Lung (tissue), 12 donors: ENCODE results near the gene PTGES2. TPM values are rescaled to one million over a fixed set of nuclear protein-coding genes. Genes with fewer than 3 reads are reported as not detected.

Experiments used
- ATAC-seq: fragments of 200-7000 bp; cut with Tn5 transposase; one replicate; pipeline ENCODE4 v1.9.1; 2020; ENCODE audit warnings: moderate number of reproducible peaks; ENCODE audit not compliant: insufficient read depth, low FRiP score
- DNase-seq, 3 donors: peaks; one replicate each; pipeline ENCODE4 v3.0.0-alpha.2; 2013 to 2017
- H3K27ac ChIP-seq, 2 donors: one replicate each; pipeline ENCODE4 v1.5.1; 2013; ENCODE audit warnings: mild to moderate bottlenecking in 2 of 2, moderate library complexity in 2 of 2, control low read depth in 1 of 2, inconsistent platforms in 1 of 2, low read depth in 1 of 2, low read length in 1 of 2
- H3K27me3 ChIP-seq, 3 donors: one replicate each; pipeline ENCODE4 v1.5.1; 2013; ENCODE audit warnings: low read length in 2 of 3; ENCODE audit not compliant: control insufficient read depth in 3 of 3, insufficient read depth in 3 of 3
- H3K36me3 ChIP-seq, 4 donors: one replicate each; pipeline ENCODE4 v1.5.1; 2013; ENCODE audit warnings: low read length in 4 of 4, mild to moderate bottlenecking in 1 of 4, moderate library complexity in 1 of 4; ENCODE audit not compliant: control insufficient read depth in 4 of 4, insufficient read depth in 4 of 4
- H3K4me1 ChIP-seq, 5 donors: one replicate each; pipeline ENCODE4 v1.5.1; 2013; ENCODE audit warnings: low read length in 5 of 5, mild to moderate bottlenecking in 2 of 5, moderate library complexity in 1 of 5; ENCODE audit not compliant: control insufficient read depth in 5 of 5, insufficient read depth in 5 of 5
- H3K4me3 ChIP-seq: one replicate; pipeline ENCODE4 v1.5.1; 2013; ENCODE audit warnings: mild to moderate bottlenecking, control low read depth, moderate library complexity
- H3K9ac ChIP-seq, 2 donors: one replicate each; pipeline ENCODE4 v1.5.1; 2013; ENCODE audit warnings: low read length in 2 of 2, control low read depth in 1 of 2; ENCODE audit not compliant: insufficient read depth in 1 of 2
- H3K9me3 ChIP-seq, 4 donors: one replicate each; pipeline ENCODE4 v1.5.1; 2013; ENCODE audit warnings: low read length in 3 of 4, mild to moderate bottlenecking in 1 of 4, moderate library complexity in 1 of 4; ENCODE audit not compliant: control insufficient read depth in 4 of 4, insufficient read depth in 3 of 4
- CTCF ChIP-seq: IDR thresholded peaks from 2 replicates; pipeline ENCODE4 v1.5.1; 2012; ENCODE audit warnings: mild to moderate bottlenecking; ENCODE audit errors: control extremely low read depth, extremely low read depth
- WGBS, 2 donors: extraction: QIAGEN DNeasy Blood & Tissue Kit; methylation state at CpG; one replicate each; pipeline ENCODE4 v1.1.7; 2013; 5-methylcytosine and 5-hydroxymethylcytosine counted together
- polyA plus RNA-seq, 2 donors: library from polyadenylated mRNA; stranded (reverse); fragments of 200-250 nt; gene quantifications; one replicate each; pipeline ENCODE4 v1.2.1, GENCODE V29; 2013
- total RNA-seq, 2 donors: library from RNA; depleted of rRNA in 1 of 2; stranded (reverse); fragments of >200 nt in 1 of 2; gene quantifications; one replicate each; pipeline ENCODE4 v1.2.1, GENCODE V29; 2014 to 2021
- donor health status: control.
- donor health status: control.
- donor health status: Bipolar disorder and iron deficiency.
- donor health status: healthy.
- donor health status: DM: yes; HTN: yes; CAD: no.

PTGES2 gene
- total and polyA plus RNA-seq, 4 donors = 42.0 to 66.8 (median 54.7) TPM

GRCh38 chr9:128161215-128161902 lies 33.8 kb upstream of the PTGES2 start:
- no peak for TF ChIP-seq CTCF
- Histone ChIP-seq H3K4me3 (no peak overlapping the region), H3K4me1 (peaks cover 0 to 16% (median 3%) of the 10 kb centered on the region in 5 donors), H3K9me3 (no peaks in the 10 kb centered on the region), H3K36me3 (peaks cover 2 to 29% (median 12%) of the 10 kb centered on the region in 4 donors), H3K9ac (no peak overlapping the region), H3K27ac (no peak overlapping the region), H3K27me3 (no peaks in the 10 kb centered on the region)
- ATAC-seq = no peak
- 94% methylated on average over 13 of the region's 13 CpGs for WGBS, 2 donors
- DNase-seq = no peak

- DNase-seq (no peak), ATAC-seq (no peak)
- Histone ChIP-seq H3K27me3 (no peaks in the 10 kb centered on the region), H3K9me3 (no peaks in the 10 kb centered on the region), H3K4me3 (peak overlapping the region; percentile 66), H3K36me3 (peaks cover 0 to 22% (median 9%) of the 10 kb centered on the region in 4 donors), H3K4me1 (peaks cover 0 to 16% (median 3%) of the 10 kb centered on the region in 5 donors), H3K27ac (peak overlapping the region in 1 of 2 donors; percentile 85), H3K9ac (peak overlapping the region; percentile 25 to 57)
- no peak for TF ChIP-seq CTCF
- 0 to 1% methylated on average over 23 of the region's 23 CpGs for WGBS, 2 donors
Measured at GRCh38 chr9:128160603-128160987, 33.1 kb upstream of the PTGES2 start.

GRCh38 chr9:128159784-128160602 lies 32.5 kb upstream of the PTGES2 start, which contains the start of gene BBLN:
BBLN (plus strand) TSS chr9:128160265; CDS start chr9:128160408, 143 bp downstream.
- peak; percentile 97 to 98 (median 98) for DNase-seq
- Histone ChIP-seq H3K27me3 (no peaks in the 10 kb centered on the region), H3K9me3 (no peaks in the 10 kb centered on the region), H3K4me3 (peak within 1 kb of the TSS; percentile 66), H3K4me1 (peaks cover 0 to 16% (median 3%) of the 10 kb centered on the region in 5 donors), H3K27ac (peak within 1 kb of the TSS; percentile 82 to 85), H3K9ac (peak within 1 kb of the TSS; percentile 25 to 57), H3K36me3 (peaks cover 0 to 22% (median 9%) of the 10 kb centered on the region in 4 donors)
- 0 to 1% methylated on average over 51 to 76 of the region's 77 CpGs for WGBS, 2 donors
- ATAC-seq = peak; percentile 95
- TF ChIP-seq CTCF = no peak
